Occipital lobe (tissue), 2 donors: ENCODE measurements around the gene NECTIN2. TPM values are rescaled to one million over a fixed set of nuclear protein-coding genes. Genes with fewer than 3 reads are reported as not detected.

Experiments
- DNase-seq: peaks from one replicate; lab custom pipeline; 2025; lab: John Stamatoyannopoulos, UW
- total RNA-seq: library from RNA; depleted of rRNA; stranded (reverse); fragments of >200 nt; gene quantifications from one replicate; pipeline ENCODE4 v1.2.3, GENCODE V29; 2014

NECTIN2 gene
- total RNA-seq = 29.2 TPM

- peak; percentile 82 for DNase-seq
These were observed at the start of gene NECTIN2 for GRCh38 chr19:44845612-44846454. TSS of gene NECTIN2 (plus strand) at chr19:44846297. CDS start at chr19:44846526, 229 bp downstream.

GRCh38 chr19:44796701-44797115 is 49.4 kb upstream of the NECTIN2 start:
- DNase-seq = no peak

- no peak for DNase-seq
These were observed 46.3 kb upstream of the NECTIN2 start for GRCh38 chr19:44799627-44800346.

GRCh38 chr19:44800461-44800860 is 45.6 kb upstream of the NECTIN2 start:
- DNase-seq = no peak

- DNase-seq = no peak
These were observed 42.4 kb upstream of the NECTIN2 start for GRCh38 chr19:44803442-44804428.

GRCh38 chr19:44806291-44806690 is 39.8 kb upstream of the NECTIN2 start:
- no peak for DNase-seq

GRCh38 chr19:44807162-44807561 is 38.9 kb upstream of the NECTIN2 start:
- DNase-seq = no peak

- DNase-seq = no peak
These were observed 38.2 kb upstream of the NECTIN2 start for GRCh38 chr19:44807652-44808462.

GRCh38 chr19:44808463-44809371 is 37.4 kb upstream of the NECTIN2 start, which contains the start of gene BCAM:
TSS of gene BCAM (plus strand) at chr19:44809103. CDS start at chr19:44809125, 22 bp downstream.
- no peak for DNase-seq

- no peak for DNase-seq
These were observed 36.4 kb upstream of the NECTIN2 start for GRCh38 chr19:44809577-44810233.

GRCh38 chr19:44810234-44811121 is 35.6 kb upstream of the NECTIN2 start:
- DNase-seq = no peak

GRCh38 chr19:44811122-44811419 is 35.0 kb upstream of the NECTIN2 start:
- no peak for DNase-seq

- DNase-seq = no peak
These were observed 33.9 kb upstream of the NECTIN2 start for GRCh38 chr19:44812142-44812718.

GRCh38 chr19:44813070-44813840 is 32.8 kb upstream of the NECTIN2 start:
- DNase-seq = no peak

GRCh38 chr19:44813841-44814470 is 32.1 kb upstream of the NECTIN2 start:
- no peak for DNase-seq

- DNase-seq = no peak
These were observed 31.6 kb upstream of the NECTIN2 start for GRCh38 chr19:44814517-44814916.
